HG02623 (cell line): ENCODE measurements around the gene BAZ1B.
A peak's percentile ranks its signal among the peaks of the same experiment; 100 is the strongest.
"Not testable (repeated sequence)": the region's sequence is repeated elsewhere in the genome, so short reads cannot be mapped to it uniquely, and the experiment has no call there.

Experiments used
- ATAC-seq: cut with Tn5 transposase; IDR thresholded peaks from one replicate; pipeline ENCODE4 v1.9.1; 2021; ENCODE audit warnings: moderate library complexity; ENCODE audit not compliant: unreplicated experiment

The BAZ1B gene

GRCh38 chr7:73539709-73540108 is 17.6 kb upstream of the BAZ1B start:
- no peak for ATAC-seq

- not testable (repeated sequence) for ATAC-seq
Measured at GRCh38 chr7:73538510-73538909, 16.4 kb upstream of the BAZ1B start.

GRCh38 chr7:73537051-73537450 is 15.0 kb upstream of the BAZ1B start:
- ATAC-seq = no peak

- ATAC-seq = no peak
Measured at GRCh38 chr7:73536479-73536878, 14.4 kb upstream of the BAZ1B start.

GRCh38 chr7:73535918-73536317 is 13.8 kb upstream of the BAZ1B start:
- ATAC-seq = not testable (repeated sequence)

- no peak for ATAC-seq
Measured at GRCh38 chr7:73533742-73534141, 11.6 kb upstream of the BAZ1B start.

GRCh38 chr7:73532224-73532623 is 10.1 kb upstream of the BAZ1B start:
- ATAC-seq = no peak

GRCh38 chr7:73530800-73531199 is 8.7 kb upstream of the BAZ1B start:
- ATAC-seq = no peak

GRCh38 chr7:73526896-73527821 is 5.1 kb upstream of the BAZ1B start:
- no peak for ATAC-seq

- ATAC-seq = not testable (repeated sequence)
Measured at GRCh38 chr7:73526158-73526494, 4.0 kb upstream of the BAZ1B start.

- peak; percentile 34 for ATAC-seq
Measured at GRCh38 chr7:73521636-73522104, 423 bp downstream of the BAZ1B start.

GRCh38 chr7:73520673-73521635 is 1.1 kb downstream of the BAZ1B start:
- ATAC-seq = no peak

GRCh38 chr7:73519867-73520672 is 2.0 kb downstream of the BAZ1B start:
- ATAC-seq = no peak

GRCh38 chr7:73518470-73518869 is 3.6 kb downstream of the BAZ1B start:
- ATAC-seq = no peak

- ATAC-seq = no peak
Measured at GRCh38 chr7:73517241-73517995, 4.7 kb downstream of the BAZ1B start.

GRCh38 chr7:73515178-73515577 is 6.9 kb downstream of the BAZ1B start:
- ATAC-seq = no peak

GRCh38 chr7:73512018-73512780 is 9.9 kb downstream of the BAZ1B start:
- ATAC-seq = no peak

GRCh38 chr7:73509463-73509862 is 12.6 kb downstream of the BAZ1B start:
- ATAC-seq = no peak

- no peak for ATAC-seq
Measured at GRCh38 chr7:73507556-73507955, 14.5 kb downstream of the BAZ1B start.
